OCI-M1 (cell line): ENCODE measurements around the gene PET117.
A peak's percentile ranks its signal among the peaks of the same experiment; 100 is the strongest.
"Not testable (repeated sequence)": the region's sequence is repeated elsewhere in the genome, so short reads cannot be mapped to it uniquely, and the experiment has no call there.

ENCODE experiments used
- DNase-seq: peaks from one replicate; lab custom pipeline; 2025; lab: John Stamatoyannopoulos, UW

Gene PET117

GRCh38 chr20:18164356-18164755 is 26.7 kb downstream of the PET117 start:
- no peak for DNase-seq

DNA sequence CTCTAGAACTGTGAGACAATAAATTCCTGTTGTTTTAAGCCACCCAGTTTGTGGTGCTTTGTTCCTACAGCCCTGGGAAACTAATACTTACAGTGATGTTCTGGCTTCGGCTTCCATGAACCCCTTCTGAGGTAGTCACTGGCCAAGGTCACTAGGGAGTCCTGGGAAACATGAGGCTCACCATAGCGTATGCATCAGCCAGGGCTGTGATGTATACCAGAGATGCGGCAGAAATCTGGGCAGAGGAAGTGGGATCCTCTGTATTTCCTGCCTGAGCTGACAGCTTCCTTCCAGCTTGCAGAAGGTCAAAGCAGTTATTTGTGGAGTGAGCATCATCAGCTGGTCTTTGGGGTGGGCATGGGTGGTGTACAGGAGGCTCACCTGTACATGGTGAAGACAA is 27.9 kb downstream of the PET117 start:
- no peak for DNase-seq

- DNase-seq = no peak
These were observed 28.7 kb downstream of the PET117 start for GRCh38 chr20:18166241-18166881.

- DNase-seq = no peak
These were observed 29.3 kb downstream of the PET117 start for GRCh38 chr20:18166950-18167349.

DNA sequence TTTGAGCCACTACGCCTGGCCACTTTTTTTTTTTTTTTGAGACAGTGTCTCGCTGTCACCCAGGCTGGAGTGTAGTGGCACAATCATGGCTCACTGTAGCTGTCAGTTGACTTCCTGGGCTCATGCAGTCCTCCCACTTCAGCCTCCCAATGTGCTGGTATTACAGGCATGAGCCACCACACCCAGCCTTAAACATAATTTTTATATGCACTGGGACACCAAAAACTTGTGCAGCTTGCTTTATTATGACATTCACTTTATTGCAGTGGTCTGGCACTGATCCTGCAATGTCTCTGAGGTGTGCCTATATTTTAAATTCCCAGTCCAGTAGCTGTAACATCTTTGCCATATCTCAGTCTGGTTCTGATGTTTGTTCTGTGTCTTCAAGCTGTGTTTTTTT is 34.7 kb downstream of the PET117 start:
- no peak for DNase-seq

DNA sequence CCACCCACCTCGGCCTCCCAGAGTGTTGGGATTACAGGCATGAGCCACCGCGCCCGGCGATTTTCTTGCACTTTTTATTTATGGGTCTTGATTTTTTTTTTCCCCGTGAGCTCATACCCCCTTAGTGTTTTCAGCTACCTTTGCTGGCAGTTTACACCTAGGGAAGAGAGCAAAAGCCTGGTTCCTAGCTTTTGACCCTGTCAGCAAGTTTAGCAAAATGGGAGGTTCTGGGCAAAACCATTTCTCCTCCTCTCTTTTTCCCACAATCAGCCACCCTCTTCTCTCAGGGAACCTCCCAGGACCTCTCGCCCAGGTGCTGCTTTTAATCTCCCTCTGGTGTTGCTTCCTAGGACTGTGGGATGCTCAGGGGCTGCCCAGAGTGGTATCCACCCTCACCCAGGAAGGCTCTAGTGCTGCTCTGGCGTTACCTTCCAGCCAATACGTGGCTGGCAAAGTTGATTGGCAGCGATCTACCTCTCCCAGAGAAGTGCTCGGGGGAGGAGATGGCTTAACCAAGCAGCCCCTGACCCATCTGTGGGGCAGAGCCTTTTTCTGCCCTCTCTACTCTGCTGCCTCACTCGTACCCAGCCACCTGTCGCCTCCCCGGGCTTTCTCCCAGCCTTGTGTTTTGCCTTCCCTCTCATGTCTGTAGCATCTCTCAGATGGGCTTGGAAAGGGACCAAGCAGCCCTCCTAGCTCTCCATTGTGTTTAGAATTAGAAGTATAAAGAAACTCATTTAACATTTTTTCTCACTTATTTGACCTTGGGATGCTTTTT is 37.4 kb downstream of the PET117 start:
- DNase-seq = no peak

DNA sequence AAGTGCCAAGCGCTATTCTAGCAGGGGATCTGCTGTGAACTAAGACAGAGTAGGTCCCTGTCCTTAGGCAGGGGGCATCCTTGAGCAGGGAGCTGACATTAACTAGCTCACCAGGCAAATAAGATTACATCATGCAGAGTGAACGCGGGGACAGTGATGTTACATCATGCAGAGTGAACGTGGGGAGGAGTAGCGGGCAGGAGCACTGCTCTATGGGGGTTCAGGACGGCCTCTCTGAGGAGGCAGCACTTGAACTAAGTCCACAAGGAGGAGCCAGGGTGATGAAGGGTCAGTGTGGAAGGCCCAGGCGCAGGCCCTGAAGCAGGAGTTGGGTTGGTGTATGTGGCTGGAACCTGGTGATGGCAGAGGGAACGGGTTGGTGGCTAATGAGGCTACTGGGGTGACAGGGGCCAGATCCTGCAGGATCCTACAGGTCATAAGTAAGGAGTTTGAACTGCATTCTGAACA is 38.7 kb downstream of the PET117 start:
- peak; percentile 26 for DNase-seq

DNA sequence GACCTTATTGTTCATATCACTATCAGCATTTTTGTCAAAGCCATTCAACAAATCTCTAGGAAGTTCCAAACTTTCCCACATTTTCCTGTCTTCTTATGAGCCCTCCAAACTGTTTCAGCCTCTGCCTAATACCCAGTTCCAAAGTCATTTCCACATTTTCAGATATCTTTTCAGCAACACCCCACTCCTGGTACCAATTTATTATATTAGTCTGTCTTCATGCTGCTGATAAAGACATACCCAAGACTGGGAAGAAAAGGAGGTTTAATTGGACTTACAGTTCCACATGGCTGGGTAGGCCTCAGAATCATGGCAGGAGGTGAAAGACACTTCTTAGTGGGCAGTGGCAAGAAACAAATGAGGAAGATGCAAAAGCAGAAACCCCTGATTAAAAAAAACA is 42.7 kb downstream of the PET117 start:
- DNase-seq = not testable (repeated sequence)

DNA sequence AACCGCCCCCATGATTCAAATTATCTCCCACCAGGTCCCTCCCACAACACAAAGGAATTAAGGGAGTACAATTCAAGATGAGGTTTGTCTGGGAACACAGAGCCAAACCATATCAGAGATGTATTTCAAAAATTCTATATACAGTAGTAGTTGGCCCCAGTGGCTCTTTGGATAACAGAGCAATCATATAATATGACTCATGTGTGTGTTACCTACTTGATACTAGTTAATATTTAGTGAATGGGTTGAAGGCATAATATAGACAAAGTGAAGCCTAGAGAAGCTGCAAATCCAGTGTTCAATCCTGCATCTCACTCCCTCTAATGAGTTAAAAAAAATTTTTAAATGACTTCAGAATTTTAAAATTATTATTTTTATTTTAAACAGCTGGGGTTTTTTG is 43.2 kb downstream of the PET117 start:
- no peak for DNase-seq

DNA sequence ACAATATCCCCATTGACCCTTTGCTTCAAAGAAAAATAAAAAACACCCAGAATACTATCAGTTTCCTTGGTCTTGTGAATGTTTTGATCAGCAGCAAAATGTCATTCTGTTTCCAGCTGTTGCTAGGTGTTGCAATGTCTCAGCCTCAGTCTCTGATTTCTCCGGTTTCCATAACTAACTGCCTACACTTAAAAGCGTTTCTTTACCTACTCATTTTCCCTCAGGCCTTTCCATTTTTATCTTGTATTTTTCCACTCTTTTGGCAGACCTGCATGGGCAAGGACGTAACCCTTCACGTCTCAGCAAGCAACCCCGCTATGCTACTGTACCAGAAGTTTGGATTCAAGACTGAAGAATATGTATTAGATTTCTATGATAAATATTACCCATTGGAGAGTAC is 49.4 kb downstream of the PET117 start:
- DNase-seq = no peak

- no peak for DNase-seq
These were observed 50.8 kb downstream of the PET117 start for GRCh38 chr20:18188434-18188833.

DNA sequence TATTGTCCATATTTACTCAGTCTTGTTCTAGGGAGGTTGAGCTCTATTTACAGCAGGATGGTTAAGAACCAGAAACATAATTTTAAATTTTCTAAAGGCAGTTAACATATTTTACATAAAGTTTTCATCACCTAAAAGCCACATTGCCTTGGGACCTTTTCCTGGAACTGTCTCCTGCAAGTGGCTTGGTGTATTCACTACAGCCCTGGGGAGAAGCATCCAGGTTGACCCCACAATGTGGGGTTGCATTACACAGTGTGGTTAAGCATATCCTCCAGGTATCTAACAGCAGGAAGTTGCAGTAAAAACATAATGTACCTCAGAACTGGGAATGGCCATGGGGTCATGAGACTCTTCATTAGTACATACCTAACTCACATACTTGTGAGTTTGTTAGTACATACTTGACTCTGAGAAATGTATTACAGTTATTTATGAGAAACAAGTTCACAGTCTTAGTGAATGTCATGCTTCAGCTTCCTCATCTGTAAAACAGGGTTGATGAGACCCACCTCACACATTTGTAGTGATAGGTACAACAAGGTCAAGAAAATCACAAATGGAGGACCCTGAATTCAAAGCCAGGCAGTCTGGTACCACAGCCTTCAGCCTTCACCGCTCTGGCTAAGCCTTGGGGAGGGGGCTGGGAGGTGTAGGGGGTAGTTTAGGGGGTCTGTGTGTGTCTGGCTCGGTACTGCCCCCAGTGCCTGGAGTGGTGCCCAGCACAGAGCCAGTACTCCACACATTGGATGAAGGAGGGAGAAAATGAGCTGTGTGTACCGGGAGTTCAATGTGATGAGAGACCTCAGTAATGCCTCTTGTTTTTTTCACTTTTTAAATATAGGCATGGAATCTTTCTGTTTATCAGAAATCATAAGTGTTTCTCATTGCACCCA is 52.9 kb downstream of the PET117 start:
- no peak for DNase-seq

GRCh38 chr20:18191306-18191705 is 53.6 kb downstream of the PET117 start:
- DNase-seq = no peak
